MM.1S (cell line): ENCODE data around the gene MAP2K7.

Source experiments
- CTCF ChIP-seq: fragments of 300-600 bp; sonication (generic); IDR thresholded peaks from 2 replicates; pipeline ENCODE4 v1.5.1; 2016; ENCODE audit warnings: antibody characterized with exemption, low read length, mixed read lengths
- EZH2 ChIP-seq: fragments of 300-600 bp; sonication (generic); optimal IDR thresholded peaks from 2 replicates; pipeline ENCODE3; 2017; ENCODE audit warnings: low read depth, mild to moderate bottlenecking, antibody characterized with exemption, low read length, mixed read lengths
- EZH2phosphoT487 ChIP-seq: fragments of 300-600 bp; sonication (generic); IDR thresholded peaks from 2 replicates; pipeline ENCODE4 v1.6.1; 2018; ENCODE audit warnings: antibody characterized with exemption, low read length

GRCh38 chr19:7888145-7888825 is 15.4 kb upstream of the MAP2K7 start, which contains the start of gene LRRC8E:
- TF ChIP-seq CTCF: no peak
- TF ChIP-seq EZH2phosphoT487: no peak
- TF ChIP-seq EZH2: no peak
